ENCODE results near the gene MED29.

- TF ChIP-seq EZH2 (IDR thresholded peaks at IDR 0.05; ENCODE audit: borderline replicate concordance, low read depth, low read length, poor library complexity, severe bottlenecking): no peak
- 0 out of 2 replicates have a peak, but pooled peaks have one; percentile 8 for TF ChIP-seq CTCF (conservative IDR thresholded peaks at IDR 0.05; ENCODE audit: low read depth, low read length)
Observed at GRCh38 chr19:39406656-39407409, 15.7 kb downstream of the MED29 start, which contains the start of gene ZFP36.

Data from A673 (cell line).